Stimulated activated naive CD8-positive, alpha-beta T cell treated with anti-CD3 and anti-CD28 coated beads, Interleukin-15, amount 100 ng/mL, for 72 hours (primary cell): ENCODE data around the gene TAP1.
A peak's percentile ranks its signal among the peaks of the same experiment; 100 is the strongest.
"Not testable (repeated sequence)": the region's sequence is repeated elsewhere in the genome, so short reads cannot be mapped to it uniquely, and the experiment has no call there.

ENCODE experiments used
- ATAC-seq: fragments of 150-1000 bp; cut with Tn5 transposase; 2 replicates; pipeline ENCODE4 v1.10.0; 2021; ENCODE audit warnings: mild to moderate bottlenecking, moderate library complexity
- DNase-seq, 2 donors: peaks; one replicate each; pipeline ENCODE4 v3.0.0; 2021 to 2022
- H3K27ac Mint-ChIP-seq, 2 donors: one replicate each; pipeline ENCODE4 v1.8.0; 2022; ENCODE audit warnings: mild to moderate bottlenecking in 2 of 2, mixed read lengths in 2 of 2, moderate library complexity in 2 of 2
- H3K27me3 Mint-ChIP-seq: one replicate; pipeline ENCODE4 v1.8.0; 2022; ENCODE audit warnings: mixed read lengths
- H3K4me1 Mint-ChIP-seq: one replicate; pipeline ENCODE4 v1.8.0; 2022; ENCODE audit warnings: mild to moderate bottlenecking, mixed read lengths
- H3K4me3 Mint-ChIP-seq, 2 donors: one replicate each; pipeline ENCODE4 v1.8.0; 2022; ENCODE audit warnings: mild to moderate bottlenecking in 2 of 2, mixed read lengths in 2 of 2, moderate library complexity in 1 of 2
- H3K9me3 Mint-ChIP-seq, 2 donors: one replicate each; pipeline ENCODE4 v1.8.0; 2022; ENCODE audit warnings: mixed read lengths in 2 of 2

TAP1 gene, protein sequence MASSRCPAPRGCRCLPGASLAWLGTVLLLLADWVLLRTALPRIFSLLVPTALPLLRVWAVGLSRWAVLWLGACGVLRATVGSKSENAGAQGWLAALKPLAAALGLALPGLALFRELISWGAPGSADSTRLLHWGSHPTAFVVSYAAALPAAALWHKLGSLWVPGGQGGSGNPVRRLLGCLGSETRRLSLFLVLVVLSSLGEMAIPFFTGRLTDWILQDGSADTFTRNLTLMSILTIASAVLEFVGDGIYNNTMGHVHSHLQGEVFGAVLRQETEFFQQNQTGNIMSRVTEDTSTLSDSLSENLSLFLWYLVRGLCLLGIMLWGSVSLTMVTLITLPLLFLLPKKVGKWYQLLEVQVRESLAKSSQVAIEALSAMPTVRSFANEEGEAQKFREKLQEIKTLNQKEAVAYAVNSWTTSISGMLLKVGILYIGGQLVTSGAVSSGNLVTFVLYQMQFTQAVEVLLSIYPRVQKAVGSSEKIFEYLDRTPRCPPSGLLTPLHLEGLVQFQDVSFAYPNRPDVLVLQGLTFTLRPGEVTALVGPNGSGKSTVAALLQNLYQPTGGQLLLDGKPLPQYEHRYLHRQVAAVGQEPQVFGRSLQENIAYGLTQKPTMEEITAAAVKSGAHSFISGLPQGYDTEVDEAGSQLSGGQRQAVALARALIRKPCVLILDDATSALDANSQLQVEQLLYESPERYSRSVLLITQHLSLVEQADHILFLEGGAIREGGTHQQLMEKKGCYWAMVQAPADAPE

DNA sequence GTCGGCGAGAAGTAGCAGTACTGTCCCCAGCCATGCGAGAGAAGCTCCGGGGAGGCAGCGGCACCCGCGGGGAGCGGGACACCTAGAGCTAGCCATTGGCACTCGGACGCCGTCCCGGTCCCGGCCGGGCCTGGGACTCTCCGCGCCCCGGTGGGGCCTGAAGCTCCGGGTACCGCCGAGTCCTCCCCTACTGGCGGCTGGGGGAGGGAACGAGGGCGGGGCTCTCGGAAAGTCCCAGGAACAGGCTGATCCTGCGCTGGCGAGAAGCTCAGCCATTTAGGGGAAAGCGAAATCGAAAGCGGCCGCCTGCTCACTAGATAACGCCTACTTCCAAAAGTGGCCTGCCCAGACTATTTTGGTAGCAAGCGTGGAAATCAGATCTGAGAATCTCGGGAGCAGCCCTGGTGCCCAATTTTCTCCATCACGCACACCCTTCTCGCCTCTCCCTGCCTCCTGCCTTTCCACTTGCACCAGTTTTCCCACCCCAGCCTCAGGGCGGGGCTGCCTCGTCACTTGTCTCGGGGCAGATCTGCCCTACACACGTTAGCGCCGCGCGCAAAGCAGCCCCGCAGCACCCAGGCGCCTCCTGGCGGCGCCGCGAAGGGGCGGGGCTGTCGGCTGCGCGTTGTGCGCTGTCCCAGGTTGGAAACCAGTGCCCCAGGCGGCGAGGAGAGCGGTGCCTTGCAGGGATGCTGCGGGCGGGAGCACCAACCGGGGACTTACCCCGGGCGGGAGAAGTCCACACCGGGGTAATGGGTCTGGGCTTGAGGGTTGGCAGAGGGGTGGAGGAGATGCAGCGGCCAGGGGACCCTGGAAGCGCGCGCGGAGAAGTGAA lies at the start of gene TAP1, which contains the start of gene PSMB9:
Gene TAP1, minus strand, starts transcription at position 164 of the 835 bp plus-strand sequence. Its CDS starts 68 bp downstream, at position 96.
Gene PSMB9, plus strand, starts transcription at position 652 of the 835 bp plus-strand sequence. Its CDS starts 38 bp downstream, at position 690.
- no peaks in the 10 kb centered on the region for H3K27me3 Mint-ChIP-seq
- ATAC-seq = peak; percentile 86
- DNase-seq = peak; percentile 93 to 95
- H3K4me1 Mint-ChIP-seq = peaks cover 70% of the 10 kb centered on the region
- H3K27ac Mint-ChIP-seq = peak within 1 kb of the TSS; percentile 98 to 100
- peak within 1 kb of the TSS; percentile 99 for H3K4me3 Mint-ChIP-seq
- H3K9me3 Mint-ChIP-seq = no peaks in the 10 kb centered on the region

DNA sequence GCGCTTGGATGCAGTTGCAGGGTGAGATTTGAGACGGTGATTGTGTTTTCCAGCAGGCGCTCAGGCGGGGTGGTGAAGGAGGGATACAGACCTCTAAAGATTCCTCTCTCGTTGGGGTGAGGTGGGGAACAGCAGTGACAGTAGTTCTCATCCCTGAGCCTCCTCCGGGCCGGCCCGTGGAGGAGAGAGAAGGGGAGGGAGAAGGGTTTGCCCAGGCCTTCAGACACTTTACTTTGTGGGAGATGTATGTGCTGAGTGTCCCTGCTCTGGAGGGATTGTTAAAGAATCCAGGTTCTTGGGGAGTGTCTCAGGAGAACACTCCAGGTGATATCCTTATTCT lies 41.5 kb upstream of the TAP1 start:
- Mint-ChIP-seq H3K4me3 (peak overlapping the region; percentile 96 to 99), H3K9me3 (no peaks in the 10 kb centered on the region), H3K4me1 (peaks cover 43% of the 10 kb centered on the region), H3K27me3 (no peaks in the 10 kb centered on the region), H3K27ac (peak overlapping the region; percentile 94 to 97)
- ATAC-seq (peak; percentile 22), DNase-seq (no peak)

DNA sequence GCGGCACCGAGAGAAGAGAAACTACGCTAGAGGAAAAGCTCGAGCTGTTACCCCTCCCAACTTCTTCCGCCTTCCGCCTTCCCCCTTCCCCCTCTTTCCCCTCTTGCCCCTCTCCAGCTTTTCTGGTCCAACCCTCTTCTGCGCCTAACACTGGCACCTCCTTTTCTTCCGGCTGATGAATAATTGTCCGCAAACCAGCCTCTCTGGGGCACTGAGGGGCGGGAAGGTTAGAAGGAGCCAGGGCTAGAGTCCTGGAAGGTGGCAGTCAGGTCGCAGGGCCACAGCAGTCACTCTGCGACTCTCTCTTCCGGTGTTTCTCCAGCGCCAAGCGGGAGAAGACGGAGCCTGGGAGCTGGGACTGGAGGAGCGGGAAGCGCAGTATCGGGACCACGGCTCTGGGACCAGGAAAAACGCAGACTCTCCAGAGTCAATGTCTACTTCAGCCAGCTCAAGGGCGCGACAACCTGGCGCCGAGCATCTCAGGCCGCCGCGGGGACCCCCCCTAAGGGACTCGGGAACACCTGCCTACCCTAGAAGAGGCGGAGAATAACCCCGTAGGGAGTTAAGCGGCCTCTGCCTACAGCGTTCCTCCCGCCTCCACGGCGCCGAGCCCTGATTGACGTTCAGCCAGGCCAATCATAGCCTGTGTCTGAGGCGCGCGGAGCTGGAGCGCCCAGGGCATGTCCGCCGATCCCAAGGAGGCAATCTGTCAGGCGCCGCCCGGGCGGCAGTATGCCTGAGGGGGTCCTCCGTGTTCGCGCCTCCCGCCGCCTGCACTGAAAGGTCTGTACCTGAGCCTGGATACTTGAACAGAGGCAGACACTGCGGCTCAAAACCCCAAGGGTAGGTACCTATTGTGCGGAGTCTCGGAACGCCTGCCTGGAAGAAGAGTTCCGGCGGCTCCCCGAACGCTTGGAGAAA lies 40.8 kb upstream of the TAP1 start:
- no peaks in the 10 kb centered on the region for H3K9me3 Mint-ChIP-seq
- peak overlapping the region; percentile 94 to 97 for H3K27ac Mint-ChIP-seq
- ATAC-seq = peak; percentile 99
- no peaks in the 10 kb centered on the region for H3K27me3 Mint-ChIP-seq
- peak overlapping the region; percentile 96 to 99 for H3K4me3 Mint-ChIP-seq
- DNase-seq = peak; percentile 97 to 98
- H3K4me1 Mint-ChIP-seq = peaks cover 43% of the 10 kb centered on the region

DNA sequence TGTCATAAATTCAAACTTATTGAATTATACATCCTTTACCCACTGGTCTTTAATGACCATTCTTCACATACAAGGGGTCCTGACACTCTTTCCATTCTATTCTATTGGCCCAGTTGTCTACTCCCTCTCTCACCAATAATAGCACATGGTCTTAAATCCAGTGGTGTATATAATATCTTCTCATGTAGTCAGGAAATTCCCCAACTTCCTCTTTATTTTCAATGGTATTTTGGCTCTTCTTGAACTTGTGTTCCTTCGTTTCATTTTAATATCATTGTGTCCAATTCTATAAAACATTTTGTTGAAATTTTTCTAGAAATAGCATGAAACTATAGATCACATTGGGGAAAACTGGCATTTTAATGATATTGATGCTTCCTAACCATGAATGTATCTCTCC lies 37.3 kb upstream of the TAP1 start:
- Mint-ChIP-seq H3K9me3 (no peaks in the 10 kb centered on the region), H3K27ac (no peak overlapping the region), H3K27me3 (no peaks in the 10 kb centered on the region), H3K4me3 (no peak overlapping the region), H3K4me1 (peaks cover 21% of the 10 kb centered on the region)
- no peak for ATAC-seq
- no peak for DNase-seq

DNA sequence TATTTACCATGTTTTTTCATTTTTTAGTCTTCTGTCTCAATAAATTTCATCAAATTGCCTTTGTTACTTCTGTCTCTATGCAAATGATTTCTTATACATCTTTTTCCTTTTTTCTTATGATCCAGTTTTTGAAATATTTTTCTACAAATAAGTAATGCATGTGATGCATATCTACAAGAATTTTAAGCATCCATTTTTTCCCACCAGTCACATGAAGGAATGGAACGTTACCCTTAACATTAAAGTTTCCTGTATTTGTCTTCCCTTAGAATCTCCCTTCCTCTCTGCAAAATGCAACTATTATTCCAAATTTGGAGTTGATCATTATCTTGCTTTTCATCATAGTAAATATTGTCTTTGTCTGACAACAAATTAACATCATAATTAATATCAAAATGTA lies 36.0 kb upstream of the TAP1 start:
- no peak for ATAC-seq
- no peak for DNase-seq
- no peaks in the 10 kb centered on the region for H3K9me3 Mint-ChIP-seq
- H3K4me3 Mint-ChIP-seq = no peak overlapping the region
- no peak overlapping the region for H3K27ac Mint-ChIP-seq
- peaks cover 12% of the 10 kb centered on the region for H3K4me1 Mint-ChIP-seq
- H3K27me3 Mint-ChIP-seq = no peaks in the 10 kb centered on the region

DNA sequence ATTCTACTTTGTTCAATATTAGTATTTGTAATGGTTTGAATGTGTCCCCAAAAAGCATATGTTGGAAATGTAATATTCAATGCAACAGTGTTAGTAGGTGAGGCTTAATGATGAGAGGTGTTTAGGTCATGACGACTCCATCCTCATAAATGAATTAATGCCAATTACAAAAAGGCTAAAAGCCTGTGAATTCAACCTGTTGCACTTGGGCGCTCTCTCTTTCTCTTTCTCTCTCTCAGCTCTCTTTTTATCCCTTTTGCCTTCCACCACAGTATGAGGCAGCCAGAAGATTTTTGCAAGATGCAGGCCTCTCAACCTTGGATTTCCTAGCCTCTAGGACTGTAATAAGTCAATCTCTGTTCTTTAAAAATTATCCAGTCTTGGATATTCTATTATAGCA lies 35.1 kb upstream of the TAP1 start:
- Mint-ChIP-seq H3K9me3 (no peaks in the 10 kb centered on the region), H3K27ac (no peak overlapping the region), H3K27me3 (no peaks in the 10 kb centered on the region), H3K4me3 (no peak overlapping the region), H3K4me1 (peaks cover 7% of the 10 kb centered on the region)
- ATAC-seq (no peak), DNase-seq (no peak)

DNA sequence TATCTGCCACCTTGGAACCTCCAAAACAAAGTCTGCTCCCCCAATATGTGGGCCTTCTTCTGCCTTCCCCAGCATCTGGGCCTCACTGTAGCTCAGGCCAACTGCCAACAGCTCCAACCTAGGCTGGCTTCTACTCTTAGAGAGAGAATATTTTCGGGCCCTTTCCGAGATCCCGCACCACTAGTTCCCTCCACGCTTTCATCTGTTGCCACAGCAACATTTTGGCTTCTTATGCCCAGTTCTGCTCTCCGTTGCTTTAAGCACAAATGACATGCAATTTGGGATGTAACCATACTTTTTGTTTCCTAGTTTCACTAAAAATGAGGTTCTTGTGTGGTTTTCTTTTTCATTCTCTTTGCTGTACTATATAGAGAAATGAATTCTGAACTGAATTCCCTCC lies 34.1 kb upstream of the TAP1 start:
- Mint-ChIP-seq H3K27ac (no peak overlapping the region), H3K4me3 (no peak overlapping the region), H3K9me3 (no peaks in the 10 kb centered on the region), H3K4me1 (no peaks in the 10 kb centered on the region), H3K27me3 (no peaks in the 10 kb centered on the region)
- ATAC-seq = no peak
- DNase-seq = no peak

DNA sequence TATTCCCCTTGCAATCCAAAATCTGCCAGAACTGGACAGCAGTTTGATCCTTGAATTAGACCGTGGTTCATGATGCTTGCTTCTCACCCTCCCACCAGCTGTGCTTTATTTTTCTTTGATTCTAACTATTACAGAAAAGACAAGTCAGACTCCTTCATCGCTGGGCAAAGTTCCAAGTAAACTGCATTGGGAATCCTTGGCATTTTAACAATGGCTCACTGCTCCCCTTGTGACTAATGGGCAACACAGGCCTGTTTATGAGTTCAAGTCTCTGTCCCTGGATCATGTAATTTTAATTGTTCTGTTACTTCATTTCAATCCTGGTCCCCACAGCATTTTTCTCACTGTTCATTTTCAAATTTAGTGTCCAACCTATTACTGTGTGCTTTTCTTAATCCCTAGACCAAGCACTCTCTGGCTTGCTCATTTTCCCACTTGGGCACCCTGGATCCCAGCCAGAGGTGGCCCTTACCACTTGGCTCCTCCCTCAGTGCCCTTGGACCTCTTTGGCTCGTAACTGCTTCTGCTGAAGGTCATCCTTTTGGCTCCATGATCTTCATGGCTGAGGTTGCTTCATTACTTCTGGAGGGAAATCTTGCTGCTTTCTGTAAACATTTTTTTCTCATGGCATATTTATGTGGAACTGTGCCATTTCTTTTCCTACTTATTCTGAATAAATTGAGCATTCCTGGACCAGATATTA lies 33.3 kb upstream of the TAP1 start:
- DNase-seq (no peak), ATAC-seq (no peak)
- no peaks in the 10 kb centered on the region for H3K27me3 Mint-ChIP-seq
- H3K9me3 Mint-ChIP-seq = no peaks in the 10 kb centered on the region
- no peak overlapping the region for H3K27ac Mint-ChIP-seq
- no peak overlapping the region for H3K4me3 Mint-ChIP-seq
- no peaks in the 10 kb centered on the region for H3K4me1 Mint-ChIP-seq

DNA sequence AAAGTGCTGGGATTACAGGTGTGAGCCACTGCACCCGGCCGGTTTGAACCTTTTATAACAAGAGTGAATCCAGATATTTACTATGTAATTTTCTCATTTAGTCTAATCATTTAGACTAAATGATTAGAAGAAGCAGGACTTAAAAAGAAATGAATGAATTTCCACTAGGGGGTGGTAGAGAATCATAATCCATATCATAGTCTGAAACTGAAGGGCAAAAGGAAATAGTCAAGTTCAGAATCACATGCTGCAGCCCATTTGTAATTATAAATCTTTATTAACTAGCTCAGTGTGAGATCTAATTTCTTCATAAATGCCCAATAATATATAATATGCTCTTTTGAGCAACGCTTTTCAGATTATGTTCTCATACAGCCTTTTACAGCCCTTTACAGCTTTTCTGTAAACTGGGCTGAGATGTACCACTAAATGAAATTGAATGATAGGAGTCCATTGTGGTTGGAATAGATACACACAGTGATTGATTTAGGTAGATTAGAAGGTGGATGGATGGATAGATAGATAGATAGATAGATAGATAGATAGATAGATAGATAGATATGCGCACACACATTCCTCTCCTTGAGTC lies 32.3 kb upstream of the TAP1 start:
- no peak for DNase-seq
- Mint-ChIP-seq H3K4me3 (no peak overlapping the region), H3K27ac (no peak overlapping the region), H3K9me3 (no peaks in the 10 kb centered on the region), H3K4me1 (no peaks in the 10 kb centered on the region), H3K27me3 (no peaks in the 10 kb centered on the region)
- no peak for ATAC-seq

DNA sequence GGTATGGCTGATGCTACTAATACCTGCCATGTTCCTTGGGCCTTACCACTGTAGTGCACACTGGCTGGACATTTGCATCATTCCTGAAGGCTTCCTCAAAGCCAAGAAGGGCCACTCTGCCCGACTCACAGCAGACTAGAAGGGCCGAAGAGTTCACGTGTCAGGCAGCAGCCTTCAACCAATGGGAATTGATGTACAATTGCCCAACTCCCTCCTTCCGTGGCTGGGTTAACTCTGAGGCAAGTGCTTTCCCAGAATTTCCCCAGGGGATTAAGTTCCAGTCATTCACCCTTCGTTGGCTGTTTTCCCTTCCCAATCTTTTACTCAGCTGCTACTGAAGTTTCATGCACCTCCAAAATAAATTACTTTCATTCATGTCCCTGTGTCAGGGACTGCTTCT lies 30.3 kb upstream of the TAP1 start:
- no peak for DNase-seq
- Mint-ChIP-seq H3K27ac (no peak overlapping the region), H3K4me3 (no peak overlapping the region)

DNA sequence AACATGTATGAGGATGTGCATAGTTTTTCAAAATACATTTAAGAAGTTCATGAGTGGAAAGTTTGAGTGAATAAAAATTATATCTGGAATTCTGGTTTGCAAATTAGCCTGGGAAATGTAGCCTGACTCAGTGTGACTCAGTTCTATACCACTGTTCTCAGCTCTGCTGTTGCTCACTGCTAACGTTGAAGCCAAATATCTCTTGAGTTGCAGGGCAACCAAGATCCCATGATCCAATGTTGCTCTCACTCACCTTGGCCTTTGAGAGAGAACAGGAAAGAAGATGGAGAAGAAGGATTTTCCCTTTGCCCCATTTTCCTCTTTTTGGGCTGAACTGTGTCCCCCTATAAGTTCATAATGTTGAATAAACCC lies 29.4 kb upstream of the TAP1 start:
- H3K4me3 Mint-ChIP-seq = no peak overlapping the region
- DNase-seq (no peak), ATAC-seq (no peak)
- H3K27ac Mint-ChIP-seq = no peak overlapping the region
- H3K4me1 Mint-ChIP-seq = no peaks in the 10 kb centered on the region
- H3K9me3 Mint-ChIP-seq = no peaks in the 10 kb centered on the region
- H3K27me3 Mint-ChIP-seq = no peaks in the 10 kb centered on the region

More for the DNA sequence above, 30.3 kb upstream of the TAP1 start:
- H3K27me3 Mint-ChIP-seq = no peaks in the 10 kb centered on the region
- ATAC-seq = no peak
- H3K9me3 Mint-ChIP-seq = no peaks in the 10 kb centered on the region
- H3K4me1 Mint-ChIP-seq = no peaks in the 10 kb centered on the region

DNA sequence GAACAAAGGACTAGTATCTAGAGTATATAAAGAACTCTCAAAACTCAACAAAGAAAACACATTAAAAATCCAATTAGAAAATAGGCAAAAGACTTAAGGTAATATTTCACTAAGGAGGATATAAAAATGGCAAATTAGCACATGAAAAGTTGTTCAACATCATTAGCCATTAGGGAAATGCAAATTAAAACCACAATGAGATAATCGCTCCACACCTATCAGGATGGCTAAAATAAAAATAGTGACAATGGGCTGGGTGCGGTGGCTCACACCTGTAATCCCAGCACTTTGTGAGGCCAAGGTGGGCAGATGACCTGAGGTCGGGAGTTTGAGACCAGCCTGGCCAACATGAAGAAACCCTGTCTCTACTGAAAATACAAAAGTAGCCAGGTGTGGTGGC lies 27.5 kb upstream of the TAP1 start:
- H3K27me3 Mint-ChIP-seq, ATAC-seq, DNase-seq, H3K27ac Mint-ChIP-seq, H3K4me3 Mint-ChIP-seq, H3K9me3 Mint-ChIP-seq, H3K4me1 Mint-ChIP-seq: not testable (repeated sequence)

DNA sequence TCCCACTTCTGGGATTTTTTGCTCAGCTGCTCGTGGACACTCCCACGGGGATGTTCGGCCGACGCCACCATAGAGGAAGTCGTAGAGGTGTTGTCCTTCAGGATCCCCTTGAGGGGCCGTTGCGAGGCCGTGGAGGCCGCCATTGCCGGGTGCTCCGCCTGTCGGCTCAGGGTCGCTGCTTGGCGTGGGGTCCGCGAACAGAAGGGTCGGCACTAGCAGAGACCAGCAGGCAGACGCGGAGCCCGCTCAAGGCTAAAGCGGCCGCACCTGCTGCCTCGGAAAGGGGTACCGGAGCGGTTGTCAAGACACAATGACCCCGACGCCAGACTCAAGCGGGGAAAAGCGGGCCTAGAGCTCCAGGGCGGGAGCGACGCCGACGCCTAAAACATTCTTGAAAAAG lies 26.2 kb upstream of the TAP1 start:
- H3K4me3 Mint-ChIP-seq = no peak overlapping the region
- no peak for DNase-seq
- no peaks in the 10 kb centered on the region for H3K9me3 Mint-ChIP-seq
- no peak for ATAC-seq
- no peaks in the 10 kb centered on the region for H3K4me1 Mint-ChIP-seq
- no peak overlapping the region for H3K27ac Mint-ChIP-seq
- no peaks in the 10 kb centered on the region for H3K27me3 Mint-ChIP-seq

DNA sequence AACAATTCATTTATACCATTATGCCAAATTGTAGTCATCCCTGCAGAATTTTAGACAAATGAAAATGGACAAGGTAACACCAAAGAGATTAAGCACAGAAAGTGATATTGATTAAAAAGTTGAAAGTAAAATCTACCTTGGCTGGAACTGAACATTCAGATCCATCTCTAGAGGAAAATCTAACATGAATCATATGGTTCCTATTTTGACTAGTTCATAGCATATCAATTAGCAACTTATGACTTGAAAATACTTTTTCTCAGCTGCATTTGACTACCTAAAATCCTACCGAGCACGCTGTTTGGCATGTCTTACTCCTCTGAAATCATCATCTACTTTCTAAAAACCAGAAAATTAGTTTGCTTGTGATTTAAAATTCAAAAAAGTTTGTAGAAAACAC lies 23.1 kb upstream of the TAP1 start:
- Mint-ChIP-seq H3K4me1 (no peaks in the 10 kb centered on the region), H3K9me3 (no peaks in the 10 kb centered on the region), H3K27ac (no peak overlapping the region), H3K27me3 (no peaks in the 10 kb centered on the region), H3K4me3 (no peak overlapping the region)
- DNase-seq (no peak), ATAC-seq (no peak)
